BJ (cell line): ENCODE results near the gene MEF2B. TPM values are rescaled to one million over a fixed set of nuclear protein-coding genes. Genes with fewer than 3 reads are reported as not detected.

Source experiments
- CTCF ChIA-PET: fragments of 350-600 bp; formaldehyde crosslinking; extraction: SDS; loops from one replicate; lab custom pipeline; 2021; ENCODE audit warnings: antibody characterized with exemption, inconsistent platforms; lab: Yijun Ruan, JAX
- POLR2A ChIA-PET: fragments of 300-600 bp; sonication (Branson Sonifier 250); formaldehyde crosslinking; extraction: SDS; loops from one replicate; lab custom pipeline; 2021; ENCODE audit warnings: antibody characterized with exemption; lab: Charles Lee
- DNase-seq: peaks from one replicate; pipeline ENCODE4 v3.0.0-alpha.2; 2011; ENCODE audit warnings: low read depth
- H3K27me3 ChIP-seq: 2 replicates; pipeline ENCODE4 v1.6.0; 2011; ENCODE audit warnings: low read length; ENCODE audit not compliant: control insufficient read depth, insufficient read depth
- H3K36me3 ChIP-seq: 2 replicates; pipeline ENCODE4 v1.5.1; 2011; ENCODE audit warnings: low read length; ENCODE audit not compliant: control insufficient read depth, insufficient read depth
- H3K4me3 ChIP-seq: 2 replicates; pipeline ENCODE4 v1.5.1; 2011; ENCODE audit warnings: low read depth, mild to moderate bottlenecking, control low read depth, low read length
- polyA plus RNA-seq: library from polyadenylated mRNA; depleted of rRNA; stranded (reverse); fragments of >200 nt; gene quantifications from 2 replicates; pipeline ENCODE4 v1.2.3, GENCODE V29; 2011; rRNA removed
- TF ChIP-seq, protein P1 (sequence below): IDR thresholded peaks from 2 replicates; pipeline ENCODE4 v1.5.1; 2011; ENCODE audit warnings: low read depth, mild to moderate bottlenecking, control low read depth, inconsistent platforms, low read length, moderate library complexity; ENCODE audit not compliant: insufficient read depth

MEF2B gene
- polyA plus RNA-seq, 1 experiment: 0.10 TPM

DNA sequence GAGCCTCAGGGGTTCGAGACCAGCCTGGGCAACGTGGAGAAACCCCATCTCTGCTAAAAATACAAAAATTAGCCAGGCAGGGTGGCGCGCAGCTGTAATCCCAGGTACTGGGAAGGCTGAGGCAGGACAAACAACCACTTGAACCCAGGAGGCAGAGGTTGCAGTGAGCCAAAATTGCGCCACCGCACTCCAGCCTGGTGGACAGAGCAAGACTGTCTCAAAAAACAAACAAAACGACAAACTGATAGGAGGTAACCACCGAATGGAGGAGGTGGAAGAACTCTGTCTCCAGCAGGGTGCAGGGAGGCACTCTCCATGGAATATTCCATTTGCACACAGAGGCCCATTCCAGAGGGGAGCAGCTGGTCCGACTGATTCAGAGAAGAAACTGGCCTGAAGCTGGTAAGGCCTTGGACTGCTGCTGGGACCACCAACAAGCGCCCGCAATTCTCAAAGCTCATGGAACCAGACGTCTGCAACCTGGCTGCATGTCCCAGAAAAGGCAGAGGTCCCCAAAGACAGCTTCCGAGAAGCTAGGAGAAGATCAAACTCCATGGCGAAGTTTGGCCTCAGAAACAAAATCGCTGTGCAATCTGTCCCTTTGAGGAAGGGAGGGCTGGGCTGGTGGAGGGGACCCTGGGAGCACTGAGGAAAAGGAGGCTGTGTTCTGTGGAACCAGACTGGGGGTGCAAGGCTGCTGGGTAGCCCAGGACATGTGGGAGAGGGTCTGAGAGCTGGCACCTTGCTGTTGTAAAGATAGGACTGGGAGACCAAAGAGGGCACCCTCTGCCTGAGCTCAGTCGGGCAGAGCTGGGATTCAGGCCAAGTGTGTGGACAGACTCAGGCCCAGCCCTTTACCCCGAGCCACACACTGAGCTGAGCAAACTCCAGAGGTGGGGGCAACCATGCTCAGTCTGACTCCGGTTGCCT is 71.1 kb downstream of the MEF2B start:
- Histone ChIP-seq H3K4me3 (no peak overlapping the region), H3K36me3 (no peaks in the 10 kb centered on the region; the same call in 1 of the 2 replicates), H3K27me3 (no peaks in the 10 kb centered on the region)
- POLR2A ChIA-PET: no interaction called here
- no peak for DNase-seq
- CTCF ChIA-PET: no interaction called here
- TF ChIP-seq, protein P1, sequence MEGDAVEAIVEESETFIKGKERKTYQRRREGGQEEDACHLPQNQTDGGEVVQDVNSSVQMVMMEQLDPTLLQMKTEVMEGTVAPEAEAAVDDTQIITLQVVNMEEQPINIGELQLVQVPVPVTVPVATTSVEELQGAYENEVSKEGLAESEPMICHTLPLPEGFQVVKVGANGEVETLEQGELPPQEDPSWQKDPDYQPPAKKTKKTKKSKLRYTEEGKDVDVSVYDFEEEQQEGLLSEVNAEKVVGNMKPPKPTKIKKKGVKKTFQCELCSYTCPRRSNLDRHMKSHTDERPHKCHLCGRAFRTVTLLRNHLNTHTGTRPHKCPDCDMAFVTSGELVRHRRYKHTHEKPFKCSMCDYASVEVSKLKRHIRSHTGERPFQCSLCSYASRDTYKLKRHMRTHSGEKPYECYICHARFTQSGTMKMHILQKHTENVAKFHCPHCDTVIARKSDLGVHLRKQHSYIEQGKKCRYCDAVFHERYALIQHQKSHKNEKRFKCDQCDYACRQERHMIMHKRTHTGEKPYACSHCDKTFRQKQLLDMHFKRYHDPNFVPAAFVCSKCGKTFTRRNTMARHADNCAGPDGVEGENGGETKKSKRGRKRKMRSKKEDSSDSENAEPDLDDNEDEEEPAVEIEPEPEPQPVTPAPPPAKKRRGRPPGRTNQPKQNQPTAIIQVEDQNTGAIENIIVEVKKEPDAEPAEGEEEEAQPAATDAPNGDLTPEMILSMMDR: no peak

DNA sequence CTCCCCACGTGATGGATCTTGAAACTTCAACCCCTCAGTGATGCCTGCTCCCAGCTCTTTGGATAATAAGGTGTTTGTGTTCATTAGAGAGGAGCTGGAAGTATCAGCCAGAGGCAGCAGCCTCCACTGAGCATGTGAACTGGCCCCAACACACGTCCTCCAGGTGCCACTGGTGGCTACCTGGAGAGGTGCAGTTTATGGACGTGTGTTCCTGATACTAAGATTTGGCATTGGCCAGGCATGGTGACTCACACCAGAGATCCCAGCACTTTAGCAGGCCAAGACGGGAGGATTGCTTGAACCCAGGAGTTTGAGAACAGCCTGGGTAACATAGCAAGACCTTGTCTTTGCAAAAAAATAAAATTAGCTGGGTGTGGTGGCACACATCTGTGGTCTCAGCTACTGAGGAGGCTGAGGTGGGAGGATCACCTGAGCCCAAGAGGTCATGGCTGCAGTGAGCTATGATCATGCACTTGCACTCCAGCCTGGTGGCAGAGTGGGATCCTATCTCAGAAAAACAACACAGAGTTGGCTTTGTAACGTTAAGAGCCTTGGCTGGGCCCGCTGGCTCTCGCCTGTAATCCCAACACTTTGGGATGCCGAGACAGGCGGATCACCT is 71.9 kb downstream of the MEF2B start:
- ChIA-PET CTCF (no interaction called here), POLR2A (no interaction called here)
- TF ChIP-seq, protein P1: no peak
- no peaks in the 10 kb centered on the region for H3K27me3 ChIP-seq
- no peaks in the 10 kb centered on the region; the same call in 1 of the 2 replicates for H3K36me3 ChIP-seq
- DNase-seq: no peak
- no peak overlapping the region for H3K4me3 ChIP-seq

DNA sequence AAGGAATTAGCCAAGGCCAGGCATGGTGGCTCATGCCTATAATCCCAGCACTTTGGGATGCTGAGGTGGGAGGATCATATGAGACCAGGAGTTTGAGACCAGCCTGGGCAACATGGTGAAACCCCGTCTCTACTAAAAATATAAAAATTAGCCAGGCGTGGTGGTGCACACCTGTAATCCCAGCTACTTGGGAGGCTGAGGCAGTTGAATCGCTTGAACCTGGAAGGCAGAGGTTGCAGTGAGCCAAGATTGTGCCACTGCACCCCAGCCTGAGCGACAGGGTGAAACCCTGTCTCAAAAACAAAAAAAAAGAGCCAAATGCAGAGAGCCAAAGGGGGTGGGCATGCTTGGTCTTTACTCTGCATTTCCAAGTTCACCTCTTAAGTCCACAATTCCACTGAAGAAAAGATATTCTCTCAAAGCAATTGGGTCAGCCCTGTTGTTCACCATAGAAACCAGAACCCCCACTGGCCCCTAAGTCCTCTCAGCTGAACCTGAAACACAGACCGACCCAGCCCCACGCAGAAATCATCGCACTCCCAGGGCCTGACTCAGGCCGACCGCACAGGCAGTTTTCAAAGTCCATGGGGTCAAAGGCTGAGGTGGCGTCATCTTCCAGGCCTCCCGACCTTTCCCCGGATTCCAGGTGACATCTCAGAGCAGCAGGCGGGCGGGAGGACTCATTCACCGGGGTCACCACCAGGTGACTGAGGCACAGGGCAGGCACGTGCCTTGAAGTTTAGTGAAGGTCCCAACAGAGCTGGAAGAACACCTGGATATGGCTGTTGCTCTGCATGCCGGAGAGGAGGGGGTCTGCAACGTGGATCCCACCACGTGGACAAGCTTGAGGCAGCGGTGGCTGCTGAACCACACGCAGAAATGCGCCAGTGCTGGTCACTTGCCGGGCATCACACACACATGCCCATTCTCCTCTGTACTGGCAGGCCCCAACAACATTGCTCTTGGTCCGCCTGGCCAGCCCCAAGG is 73.1 kb downstream of the MEF2B start:
- TF ChIP-seq, protein P1: no peak
- no peak for DNase-seq
- POLR2A ChIA-PET: no interaction called here
- Histone ChIP-seq H3K4me3 (no peak overlapping the region), H3K36me3 (no peaks in the 10 kb centered on the region; the same call in 1 of the 2 replicates), H3K27me3 (no peaks in the 10 kb centered on the region)
- CTCF ChIA-PET: no interaction called here

DNA sequence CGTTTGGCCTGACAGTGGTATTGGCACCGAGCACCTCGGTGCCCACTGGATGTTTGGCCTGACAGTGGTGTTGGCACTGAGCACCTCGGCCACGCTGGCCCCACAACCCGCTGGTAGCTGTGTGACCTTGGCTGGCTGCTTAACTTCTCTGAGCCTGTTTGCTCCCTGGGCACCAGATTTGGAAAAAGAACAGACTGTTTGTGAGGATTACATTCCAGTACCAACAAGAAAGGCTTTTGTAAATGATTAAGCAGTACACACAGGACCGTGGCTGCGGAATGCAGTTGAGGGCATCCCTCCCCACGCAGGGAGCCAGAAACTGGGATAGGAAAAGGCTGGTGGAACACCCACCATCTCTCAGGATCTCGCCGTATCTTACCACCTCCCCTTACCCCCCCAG is 74.4 kb downstream of the MEF2B start:
- Histone ChIP-seq H3K27me3 (no peaks in the 10 kb centered on the region), H3K36me3 (no peaks in the 10 kb centered on the region; the same call in 1 of the 2 replicates), H3K4me3 (no peak overlapping the region)
- CTCF ChIA-PET: no interaction called here
- DNase-seq: no peak
- TF ChIP-seq, protein P1: no peak
- POLR2A ChIA-PET: no interaction called here

Other genes starting within 250 kb of the MEF2B start
- gene HOMER3, start 229.0 kb downstream of the MEF2B start, polyA plus RNA-seq: 44.7 and 55.3 TPM in 2 replicates
- gene SUGP2, start 136.7 kb downstream of the MEF2B start, polyA plus RNA-seq: 33.0 and 37.4 TPM in 2 replicates
- 20.7 and 31.5 TPM in 2 replicates for gene ARMC6, start 136.7 kb downstream of the MEF2B start, polyA plus RNA-seq
- gene SLC25A42, start 106.3 kb downstream of the MEF2B start, polyA plus RNA-seq: 3.8 and 5.8 TPM in 2 replicates
- gene TMEM161A, start 31.8 kb downstream of the MEF2B start, polyA plus RNA-seq: 23.6 and 40.1 TPM in 2 replicates
- 23.2 and 27.5 TPM in 2 replicates for gene BORCS8, start 21.9 kb upstream of the MEF2B start, polyA plus RNA-seq
- gene RFXANK, start 22.0 kb upstream of the MEF2B start, polyA plus RNA-seq: 61.6 and 72.5 TPM in 2 replicates
- gene NR2C2AP, start 33.2 kb upstream of the MEF2B start, polyA plus RNA-seq: 10.0 and 12.1 TPM in 2 replicates
- not detected in 2 replicates for gene NCAN, start 41.7 kb upstream of the MEF2B start, polyA plus RNA-seq
- 3.1 and 5.6 TPM in 2 replicates for gene TM6SF2, start 103.0 kb upstream of the MEF2B start, polyA plus RNA-seq
- gene SUGP1, start 150.2 kb upstream of the MEF2B start, polyA plus RNA-seq: 28.9 and 34.1 TPM in 2 replicates
- gene MAU2, start 150.6 kb upstream of the MEF2B start, polyA plus RNA-seq: 16.0 and 25.9 TPM in 2 replicates
- gene GATAD2A, start 235.4 kb upstream of the MEF2B start, polyA plus RNA-seq: 18.2 and 24.2 TPM in 2 replicates